NCI-H2227 (cell line): ENCODE results near the gene ACTL8.

ENCODE experiments used
- DNase-seq: peaks from one replicate; lab custom pipeline; 2025; ENCODE audit not compliant: unreplicated experiment; lab: John Stamatoyannopoulos, UW

ACTL8 gene

GRCh38 chr1:17798011-17798410, 42.9 kb downstream of the ACTL8 start:
- no peak for DNase-seq

- DNase-seq: no peak
Measured at GRCh38 chr1:17798799-17799382, 43.8 kb downstream of the ACTL8 start.

GRCh38 chr1:17799642-17800041, 44.5 kb downstream of the ACTL8 start:
- no peak for DNase-seq

- DNase-seq: no peak
Measured at GRCh38 chr1:17802164-17802563, 47.0 kb downstream of the ACTL8 start.

- no peak for DNase-seq
Measured at GRCh38 chr1:17802945-17803344, 47.8 kb downstream of the ACTL8 start.

- no peak for DNase-seq
Measured at GRCh38 chr1:17805869-17806684, 50.9 kb downstream of the ACTL8 start.

GRCh38 chr1:17808816-17809215, 53.7 kb downstream of the ACTL8 start:
- no peak for DNase-seq

GRCh38 chr1:17810668-17811067, 55.5 kb downstream of the ACTL8 start:
- no peak for DNase-seq

- no peak for DNase-seq
Measured at GRCh38 chr1:17816511-17816910, 61.4 kb downstream of the ACTL8 start.

- peak; percentile 12 for DNase-seq
Measured at GRCh38 chr1:17819129-17819802, 64.1 kb downstream of the ACTL8 start.

- DNase-seq: no peak
Measured at GRCh38 chr1:17820198-17820597, 65.1 kb downstream of the ACTL8 start.

- DNase-seq: no peak
Measured at GRCh38 chr1:17822741-17823426, 67.8 kb downstream of the ACTL8 start.

- no peak for DNase-seq
Measured at GRCh38 chr1:17825273-17826164, 70.4 kb downstream of the ACTL8 start.

GRCh38 chr1:17826165-17826488, 71.0 kb downstream of the ACTL8 start:
- DNase-seq: no peak

- no peak for DNase-seq
Measured at GRCh38 chr1:17828991-17829390, 73.9 kb downstream of the ACTL8 start.

GRCh38 chr1:17829579-17829978, 74.4 kb downstream of the ACTL8 start:
- peak; percentile 39 for DNase-seq

- no peak for DNase-seq
Measured at GRCh38 chr1:17831597-17831996, 76.5 kb downstream of the ACTL8 start.

- DNase-seq: peak; percentile 46
Measured at GRCh38 chr1:17833661-17834501, 78.7 kb downstream of the ACTL8 start.

- no peak for DNase-seq
Measured at GRCh38 chr1:17834561-17835100, 79.5 kb downstream of the ACTL8 start.
